Measurements from ENCODE around the gene CLEC3A.

The CLEC3A gene, protein sequence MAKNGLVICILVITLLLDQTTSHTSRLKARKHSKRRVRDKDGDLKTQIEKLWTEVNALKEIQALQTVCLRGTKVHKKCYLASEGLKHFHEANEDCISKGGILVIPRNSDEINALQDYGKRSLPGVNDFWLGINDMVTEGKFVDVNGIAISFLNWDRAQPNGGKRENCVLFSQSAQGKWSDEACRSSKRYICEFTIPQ

DNA sequence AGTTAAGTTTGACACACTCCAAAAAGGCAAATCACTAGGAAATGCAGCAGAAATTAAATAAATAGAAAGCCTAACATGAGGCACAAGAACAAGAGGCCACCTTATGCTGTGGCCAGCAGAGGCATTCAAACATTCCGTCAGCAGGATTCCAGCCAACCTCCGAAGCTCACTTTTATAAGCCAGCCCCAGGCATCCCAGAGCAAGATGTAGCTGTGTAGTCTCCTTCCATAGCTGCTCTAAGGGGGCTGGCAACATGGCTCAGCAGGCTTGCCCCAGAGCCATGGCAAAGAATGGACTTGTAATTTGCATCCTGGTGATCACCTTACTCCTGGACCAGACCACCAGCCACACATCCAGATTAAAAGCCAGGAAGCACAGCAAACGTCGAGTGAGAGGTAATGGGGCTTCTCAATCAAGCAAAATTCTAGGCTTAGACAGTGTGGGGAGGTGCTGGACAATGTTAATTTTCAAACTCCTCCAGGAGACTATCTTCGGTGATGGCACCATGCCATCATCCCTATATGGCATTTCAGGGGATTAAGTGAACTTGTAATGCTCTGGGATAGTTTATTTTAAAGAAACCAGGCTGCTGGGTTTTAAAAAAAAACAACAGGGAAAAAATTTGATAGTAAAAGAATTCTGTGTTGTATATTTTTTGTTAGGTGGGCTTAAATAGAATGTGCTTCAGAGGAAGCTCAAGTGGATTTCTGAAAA is at the start of gene CLEC3A:
TSS of gene CLEC3A (plus strand) at position 202 of the 714 bp plus-strand sequence. CDS start at position 281, 79 bp downstream.
- DNase-seq (ENCODE audit: extremely low read depth, low read depth): no peak
- TF ChIP-seq, protein P1, sequence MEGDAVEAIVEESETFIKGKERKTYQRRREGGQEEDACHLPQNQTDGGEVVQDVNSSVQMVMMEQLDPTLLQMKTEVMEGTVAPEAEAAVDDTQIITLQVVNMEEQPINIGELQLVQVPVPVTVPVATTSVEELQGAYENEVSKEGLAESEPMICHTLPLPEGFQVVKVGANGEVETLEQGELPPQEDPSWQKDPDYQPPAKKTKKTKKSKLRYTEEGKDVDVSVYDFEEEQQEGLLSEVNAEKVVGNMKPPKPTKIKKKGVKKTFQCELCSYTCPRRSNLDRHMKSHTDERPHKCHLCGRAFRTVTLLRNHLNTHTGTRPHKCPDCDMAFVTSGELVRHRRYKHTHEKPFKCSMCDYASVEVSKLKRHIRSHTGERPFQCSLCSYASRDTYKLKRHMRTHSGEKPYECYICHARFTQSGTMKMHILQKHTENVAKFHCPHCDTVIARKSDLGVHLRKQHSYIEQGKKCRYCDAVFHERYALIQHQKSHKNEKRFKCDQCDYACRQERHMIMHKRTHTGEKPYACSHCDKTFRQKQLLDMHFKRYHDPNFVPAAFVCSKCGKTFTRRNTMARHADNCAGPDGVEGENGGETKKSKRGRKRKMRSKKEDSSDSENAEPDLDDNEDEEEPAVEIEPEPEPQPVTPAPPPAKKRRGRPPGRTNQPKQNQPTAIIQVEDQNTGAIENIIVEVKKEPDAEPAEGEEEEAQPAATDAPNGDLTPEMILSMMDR (IDR thresholded peaks at IDR 0.05; ENCODE audit: low read depth, low read length, missing control alignments): no peak
- H3K4me3 ChIP-seq (replicated peaks; ENCODE audit: low read depth, low read length): no peak within 1 kb of the TSS

DNA sequence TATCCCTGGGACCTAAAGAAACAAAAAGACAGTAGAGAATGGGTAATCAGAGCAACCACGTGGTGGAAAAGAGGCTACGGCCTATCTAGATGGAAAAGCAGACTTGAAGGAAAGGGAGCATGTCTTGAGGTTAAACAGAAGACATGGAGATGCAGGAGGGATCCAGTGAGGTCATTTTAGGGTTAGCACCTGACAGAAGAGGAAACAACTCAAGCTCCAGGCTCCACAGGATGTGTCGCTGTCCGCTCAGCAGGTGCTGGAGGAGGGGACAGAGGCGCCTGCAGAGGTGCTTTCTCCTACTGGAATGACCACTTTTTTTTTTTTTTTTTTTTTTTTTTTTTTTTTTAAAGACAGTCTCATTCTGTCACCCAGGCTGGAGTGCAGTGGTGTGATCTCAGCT is 47.5 kb upstream of the CLEC3A start:
- H3K4me3 ChIP-seq (replicated peaks; ENCODE audit: low read depth, low read length): no peak overlapping the region
- DNase-seq (ENCODE audit: extremely low read depth, low read depth): no peak
- TF ChIP-seq, protein P1 (IDR thresholded peaks at IDR 0.05; ENCODE audit: low read depth, low read length, missing control alignments): no peak

DNA sequence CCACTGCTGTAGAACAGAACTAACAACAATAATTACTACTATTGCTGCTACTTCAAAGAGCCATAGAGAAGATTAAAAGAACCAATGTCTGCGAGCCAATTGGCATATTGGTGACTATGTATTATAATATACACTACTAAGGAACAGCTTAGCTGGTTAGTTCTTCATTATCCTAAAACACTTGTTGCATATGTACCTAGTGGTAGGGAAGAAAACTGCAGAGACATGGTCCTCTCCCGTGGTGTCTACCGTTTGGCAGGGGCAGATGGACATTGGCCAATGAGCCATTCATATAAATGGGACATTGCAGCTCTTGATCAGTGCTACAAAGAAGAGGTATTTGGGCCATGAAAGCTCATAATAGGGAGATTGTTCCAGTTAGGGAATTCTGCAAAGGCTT is 46.4 kb upstream of the CLEC3A start:
- DNase-seq (ENCODE audit: extremely low read depth, low read depth): no peak
- no peak overlapping the region for H3K4me3 ChIP-seq (replicated peaks; ENCODE audit: low read depth, low read length)
- TF ChIP-seq, protein P1 (IDR thresholded peaks at IDR 0.05; ENCODE audit: low read depth, low read length, missing control alignments): no peak

DNA sequence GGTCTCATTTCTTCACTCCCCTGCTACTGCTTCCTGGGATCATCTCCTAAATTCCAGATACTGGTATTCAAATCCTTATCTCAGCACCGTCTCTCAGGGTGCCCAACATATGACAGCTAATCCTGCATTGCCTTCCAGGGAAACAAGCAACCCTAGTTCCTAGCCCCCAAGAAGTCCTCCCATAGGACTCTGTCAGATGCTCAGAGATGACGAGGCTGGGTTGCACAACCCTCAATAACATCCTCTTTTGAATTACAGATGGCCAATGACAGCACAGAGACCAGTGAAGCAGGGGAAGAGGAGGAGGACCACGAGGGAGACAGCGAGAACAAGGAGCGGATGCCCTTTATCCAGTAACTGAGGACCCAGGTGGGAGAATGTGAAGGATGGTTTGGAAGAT is 45.0 kb upstream of the CLEC3A start:
- TF ChIP-seq, protein P1 (IDR thresholded peaks at IDR 0.05; ENCODE audit: low read depth, low read length, missing control alignments): no peak
- DNase-seq (ENCODE audit: extremely low read depth, low read depth): no peak
- no peak overlapping the region for H3K4me3 ChIP-seq (replicated peaks; ENCODE audit: low read depth, low read length)

DNA sequence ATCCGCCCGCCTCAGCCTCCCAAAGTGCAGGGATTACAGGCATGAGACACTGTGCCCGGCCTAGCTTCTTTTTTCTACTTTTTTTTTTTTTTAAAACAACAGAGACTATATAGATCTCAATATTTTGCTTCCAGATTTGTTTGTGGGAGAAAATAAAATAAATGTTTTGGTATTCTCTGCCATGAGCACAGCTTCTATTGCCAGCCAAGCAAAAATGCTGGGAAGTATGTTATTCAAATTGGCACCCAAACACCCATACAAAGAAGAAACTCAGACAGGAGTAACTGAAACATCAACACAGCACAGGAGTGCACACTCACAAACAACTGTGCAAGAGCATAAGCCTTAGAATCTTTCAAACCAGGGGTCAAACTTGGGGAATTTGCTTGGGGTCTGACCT is 37.2 kb upstream of the CLEC3A start:
- TF ChIP-seq, protein P1 (IDR thresholded peaks at IDR 0.05; ENCODE audit: low read depth, low read length, missing control alignments): no peak
- no peak overlapping the region for H3K4me3 ChIP-seq (replicated peaks; ENCODE audit: low read depth, low read length)
- no peak for DNase-seq (ENCODE audit: extremely low read depth, low read depth)

DNA sequence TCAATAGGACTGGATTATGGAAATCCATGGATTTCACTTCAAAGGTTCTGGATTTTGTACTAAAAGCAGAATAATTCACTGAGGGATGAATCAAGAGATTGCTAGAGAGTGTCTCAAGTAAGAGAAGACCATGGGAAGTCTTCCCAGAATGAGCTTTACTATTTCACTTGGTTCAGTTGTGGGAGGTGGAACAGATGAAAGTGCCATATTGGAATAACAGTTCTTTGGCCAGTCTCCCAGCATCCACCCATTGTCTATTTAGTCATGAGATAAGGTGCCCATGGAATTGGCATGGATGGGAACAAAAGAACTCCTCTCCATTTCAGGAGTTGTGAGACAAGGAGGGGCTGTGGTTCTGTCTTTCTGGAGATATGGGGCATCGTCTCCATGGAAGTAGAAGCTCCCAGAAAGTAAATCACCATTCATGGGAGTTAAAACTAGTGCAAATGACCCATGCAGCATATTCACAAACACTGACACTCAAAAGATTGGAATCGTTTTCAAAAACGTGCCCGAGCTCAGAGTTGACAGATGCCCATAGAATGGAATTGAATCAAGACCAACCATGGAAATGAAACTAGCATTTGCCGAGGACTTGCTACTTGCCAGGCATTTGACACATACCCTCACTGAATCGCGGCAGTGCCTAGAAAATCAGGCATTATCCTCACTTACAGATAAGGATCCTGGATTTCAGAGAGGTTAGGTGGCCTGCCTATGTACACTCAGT is 36.2 kb upstream of the CLEC3A start:
- no peak for DNase-seq (ENCODE audit: extremely low read depth, low read depth)
- TF ChIP-seq, protein P1 (IDR thresholded peaks at IDR 0.05; ENCODE audit: low read depth, low read length, missing control alignments): no peak
- no peak overlapping the region for H3K4me3 ChIP-seq (replicated peaks; ENCODE audit: low read depth, low read length)
